Activated CD8-positive, alpha-beta memory T cell treated with anti-CD3 and anti-CD28 coated beads, Interleukin-2, amount 50 U/mL, for 48 hours (primary cell): ENCODE results near the gene PSEN1.

Experiments used
- DNase-seq: peaks from one replicate; pipeline ENCODE4 v3.0.0-alpha.2; 2020

Gene PSEN1

DNA sequence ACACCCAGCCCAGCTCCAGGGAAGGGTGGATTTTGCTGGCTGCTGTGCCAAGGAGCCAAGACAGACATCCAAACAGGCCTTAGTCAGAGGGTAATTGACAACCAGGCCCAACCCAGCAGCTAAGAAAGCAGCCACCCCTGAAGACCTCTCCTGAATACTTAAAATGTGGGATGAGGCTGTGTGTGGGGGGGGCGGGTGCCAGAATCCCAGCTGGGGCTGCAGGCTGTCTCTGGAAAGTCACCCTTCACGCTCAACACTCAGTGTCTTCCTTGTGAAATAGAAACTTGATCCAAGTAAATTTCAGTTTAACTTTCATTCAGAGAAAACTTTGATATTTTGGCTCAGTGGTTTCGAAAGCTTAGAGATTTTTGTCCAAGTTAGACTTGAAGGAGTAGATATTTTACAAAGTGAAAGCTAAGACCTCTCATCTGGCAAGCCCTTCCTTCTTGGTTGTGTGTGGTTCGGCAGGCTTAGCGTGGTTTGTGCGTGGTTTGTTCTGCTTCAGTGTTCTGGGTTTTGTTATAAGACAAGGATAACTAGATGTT, 106.1 kb downstream of the PSEN1 start:
- DNase-seq: no peak

GRCh38 chr14:73243341-73243740, 107.0 kb downstream of the PSEN1 start:
- no peak for DNase-seq

DNA sequence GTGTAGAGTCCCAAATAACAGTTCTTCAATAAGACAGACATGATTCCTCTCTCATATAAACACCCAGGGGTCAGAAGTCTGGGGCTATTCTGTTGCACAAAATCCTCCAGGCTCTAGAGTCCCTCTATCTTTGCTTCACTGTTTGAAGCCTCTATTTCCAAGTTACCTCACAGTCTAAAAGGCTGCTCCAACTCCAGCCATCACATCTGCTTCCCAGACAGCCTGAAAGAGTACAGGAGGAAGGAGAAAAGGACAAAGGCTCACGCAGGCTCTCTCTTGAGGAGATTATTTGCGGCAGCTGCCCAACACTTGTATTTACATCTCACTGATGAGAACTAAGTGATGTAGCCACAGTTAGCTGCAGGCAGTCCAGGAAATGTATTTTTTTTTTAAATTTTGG, 107.4 kb downstream of the PSEN1 start:
- no peak for DNase-seq

DNA sequence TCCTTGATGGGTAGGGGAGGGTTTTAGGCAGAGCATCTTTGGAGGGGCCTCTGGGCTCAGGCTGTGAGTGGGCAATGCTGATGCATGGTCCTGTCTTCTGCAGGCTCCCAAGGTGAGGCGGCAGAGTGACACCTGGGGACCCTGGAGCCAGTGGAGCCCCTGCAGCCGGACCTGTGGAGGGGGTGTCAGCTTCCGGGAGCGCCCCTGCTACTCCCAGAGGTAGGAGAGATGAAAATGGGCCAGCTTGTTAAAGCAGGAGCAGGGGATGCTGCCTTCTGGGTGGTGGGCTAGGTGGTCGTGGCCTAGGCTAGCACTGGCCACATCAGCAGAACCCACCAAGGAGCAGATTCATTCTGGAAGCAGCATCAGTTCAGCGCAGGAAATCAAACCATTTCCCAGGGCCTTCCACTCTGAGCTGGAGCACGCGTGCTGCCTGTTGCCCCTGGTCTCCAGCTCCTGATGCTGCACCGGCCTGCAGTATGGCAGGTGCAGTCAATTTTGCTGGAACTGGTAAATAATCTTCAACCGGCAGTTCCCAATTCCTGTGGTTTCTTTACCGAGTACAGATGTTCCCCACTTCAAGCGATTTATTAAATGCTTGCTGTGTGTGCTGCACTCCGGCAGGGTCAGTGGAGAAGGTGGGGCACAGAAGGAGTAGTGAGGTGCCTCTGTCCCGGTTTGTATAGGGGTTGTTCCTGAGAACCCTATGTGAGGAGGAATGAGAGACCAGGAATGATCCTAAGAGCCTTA, 108.4 kb downstream of the PSEN1 start:
- no peak for DNase-seq

DNA sequence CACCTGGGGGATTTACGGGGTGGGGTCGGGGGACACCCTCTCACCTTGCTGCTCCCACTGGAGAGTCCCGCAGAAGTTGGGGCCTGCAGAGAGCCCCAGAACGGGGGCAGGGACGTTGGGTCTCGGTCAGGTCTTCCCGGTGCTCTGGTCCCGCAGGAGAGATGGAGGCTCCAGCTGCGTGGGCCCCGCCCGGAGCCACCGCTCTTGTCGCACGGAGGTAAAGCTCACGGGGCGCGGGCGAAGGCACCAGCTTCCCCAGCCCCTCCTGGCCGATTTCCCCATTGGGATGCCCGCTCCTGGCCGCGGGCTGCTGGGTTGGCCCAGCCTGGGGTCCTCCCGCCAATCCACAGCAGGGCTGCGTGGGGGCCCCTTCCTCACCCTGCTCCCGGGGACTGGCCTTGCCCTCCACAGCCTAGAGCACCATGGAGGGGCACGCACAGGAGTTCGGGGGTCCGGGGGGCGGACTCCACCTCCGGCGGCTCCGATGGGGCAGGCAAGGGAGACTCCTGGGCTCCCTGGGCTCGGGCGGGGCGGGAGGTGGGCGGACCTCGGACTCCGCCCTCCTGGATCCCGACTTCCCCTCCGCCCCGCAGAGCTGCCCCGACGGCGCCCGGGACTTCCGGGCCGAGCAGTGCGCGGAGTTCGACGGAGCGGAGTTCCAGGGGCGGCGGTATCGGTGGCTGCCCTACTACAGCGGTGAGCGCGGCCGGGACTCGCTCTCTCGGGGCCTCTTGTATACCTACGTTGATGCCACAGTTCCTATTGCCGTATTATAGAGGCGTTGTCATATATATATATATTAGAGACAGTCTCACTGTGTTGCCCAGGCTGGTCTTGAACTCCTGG, 109.4 kb downstream of the PSEN1 start:
- peak; percentile 74 for DNase-seq

DNA sequence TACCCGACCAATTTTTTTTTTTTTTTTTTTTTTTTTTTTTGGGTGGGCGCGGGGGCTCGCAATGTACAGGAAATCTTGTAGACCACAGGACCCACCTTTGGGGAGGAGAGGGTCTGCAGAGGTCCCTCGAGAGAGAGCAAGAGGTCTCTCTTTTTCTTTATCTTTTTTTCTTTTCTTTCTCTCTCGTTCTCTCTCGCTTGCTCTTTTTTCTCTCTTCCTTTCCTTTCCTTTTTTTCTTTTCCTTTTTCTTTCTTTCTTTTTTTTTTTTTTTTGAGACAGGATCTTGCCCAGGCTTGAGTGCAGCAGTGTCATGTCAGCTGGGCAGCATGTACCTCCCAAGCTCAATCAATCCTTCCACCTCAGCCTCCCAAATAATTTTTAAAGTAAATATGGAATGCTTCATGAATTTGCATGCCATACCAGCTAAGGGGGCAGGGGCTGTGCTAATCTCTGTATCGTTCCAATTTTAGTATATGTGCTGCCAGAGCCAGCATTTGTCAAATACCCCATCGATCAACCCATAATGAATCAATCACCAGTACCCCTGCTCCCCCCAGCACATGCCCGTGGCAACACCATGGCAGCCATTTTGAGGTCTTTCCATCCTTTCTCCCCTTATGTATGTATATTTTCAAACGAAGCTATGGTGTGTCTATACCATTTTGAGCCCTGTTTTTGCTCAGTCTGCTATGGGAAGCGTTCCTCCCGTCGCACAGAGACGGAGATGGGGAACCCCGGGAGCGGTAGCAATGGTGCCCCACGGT, 110.3 kb downstream of the PSEN1 start:
- DNase-seq: no peak

DNA sequence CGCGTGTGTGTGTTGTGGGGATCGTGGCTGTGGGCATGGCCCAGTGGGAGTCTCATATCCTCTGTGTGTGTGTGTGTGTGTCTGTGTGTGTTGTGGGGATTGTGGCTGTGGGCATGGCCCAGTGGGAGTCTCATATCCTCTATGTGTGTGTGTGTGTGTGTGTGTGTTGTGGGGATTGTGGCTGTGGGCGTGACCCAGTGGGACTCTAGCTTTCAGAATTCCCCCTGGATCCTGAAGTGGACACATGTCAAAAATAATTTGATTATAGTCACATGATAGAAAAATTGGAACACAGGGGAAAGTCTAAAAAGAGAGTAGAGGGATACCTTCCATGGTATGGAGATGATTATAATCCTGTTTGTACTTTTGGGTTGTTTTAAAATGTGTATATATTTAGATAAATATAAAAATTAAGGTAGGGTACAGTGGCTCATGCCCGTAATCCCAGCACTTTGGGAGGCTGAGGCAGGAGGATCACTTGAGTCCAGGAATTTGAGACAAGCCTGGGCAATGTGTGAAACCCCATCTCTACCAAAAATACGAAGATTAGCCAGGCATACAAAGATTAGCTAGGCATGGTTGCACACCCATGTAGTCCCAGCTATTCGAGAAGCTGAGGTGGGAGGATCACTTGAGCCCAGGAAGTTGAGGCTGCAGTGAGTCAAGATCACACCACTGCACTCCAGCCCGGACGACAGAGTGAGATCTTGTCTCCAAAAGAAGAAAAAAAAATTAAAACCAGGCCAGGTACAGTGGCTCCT, 112.0 kb downstream of the PSEN1 start:
- no peak for DNase-seq

DNA sequence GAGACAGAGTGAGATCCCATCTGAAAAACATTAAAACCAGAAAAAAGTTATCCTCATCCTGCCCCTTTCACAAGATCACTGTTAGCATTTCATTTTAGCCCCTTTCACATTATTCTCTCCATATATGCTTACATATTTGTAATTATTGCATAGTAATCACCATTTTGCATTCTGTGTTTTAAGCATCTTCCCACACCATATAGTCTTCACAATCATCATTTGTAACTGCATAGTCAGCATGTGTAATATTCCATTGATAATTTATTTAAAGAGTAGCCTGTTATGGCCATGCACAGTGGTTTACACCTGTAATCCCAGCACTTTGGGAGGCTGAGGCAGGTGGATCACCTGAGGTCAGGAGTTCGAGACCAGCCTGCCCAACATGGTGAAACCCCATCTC, 112.8 kb downstream of the PSEN1 start:
- DNase-seq: no peak

DNA sequence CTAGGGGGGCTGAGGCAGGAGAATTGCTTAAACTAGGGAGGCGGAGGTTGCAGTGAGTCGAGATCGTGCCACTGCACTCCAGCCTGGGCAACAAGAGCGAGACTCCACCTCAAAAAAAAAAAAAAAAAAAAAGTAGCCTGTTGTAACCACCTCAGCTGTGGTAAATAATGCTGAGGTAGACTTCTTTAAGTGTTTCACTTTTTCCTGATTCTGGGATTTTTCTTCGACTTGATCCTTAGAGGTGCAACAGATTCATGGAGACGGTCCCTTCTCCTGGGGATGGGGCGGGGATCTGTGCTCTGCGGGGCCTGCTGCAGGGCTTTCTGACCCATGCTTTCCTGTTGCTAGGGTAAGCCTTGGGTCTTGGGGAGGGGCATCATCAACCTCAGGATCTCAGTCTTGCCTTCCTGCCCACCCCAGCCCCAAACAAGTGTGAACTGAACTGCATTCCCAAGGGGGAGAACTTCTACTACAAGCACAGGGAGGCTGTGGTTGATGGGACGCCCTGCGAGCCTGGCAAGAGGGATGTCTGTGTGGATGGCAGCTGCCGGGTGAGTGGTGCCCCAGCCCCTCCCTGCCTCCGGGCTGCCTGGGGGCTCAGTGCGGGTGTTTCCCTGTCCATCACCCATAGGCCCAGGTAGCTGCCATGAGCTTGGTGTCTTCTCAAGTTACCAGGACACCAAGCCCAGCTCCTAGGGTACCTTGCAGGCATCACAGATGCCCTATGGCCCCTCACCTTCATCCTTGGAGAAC, 113.4 kb downstream of the PSEN1 start:
- no peak for DNase-seq

GRCh38 chr14:73250317-73250713, 114.0 kb downstream of the PSEN1 start:
- no peak for DNase-seq

GRCh38 chr14:73250781-73251500, 114.6 kb downstream of the PSEN1 start:
- DNase-seq: no peak

DNA sequence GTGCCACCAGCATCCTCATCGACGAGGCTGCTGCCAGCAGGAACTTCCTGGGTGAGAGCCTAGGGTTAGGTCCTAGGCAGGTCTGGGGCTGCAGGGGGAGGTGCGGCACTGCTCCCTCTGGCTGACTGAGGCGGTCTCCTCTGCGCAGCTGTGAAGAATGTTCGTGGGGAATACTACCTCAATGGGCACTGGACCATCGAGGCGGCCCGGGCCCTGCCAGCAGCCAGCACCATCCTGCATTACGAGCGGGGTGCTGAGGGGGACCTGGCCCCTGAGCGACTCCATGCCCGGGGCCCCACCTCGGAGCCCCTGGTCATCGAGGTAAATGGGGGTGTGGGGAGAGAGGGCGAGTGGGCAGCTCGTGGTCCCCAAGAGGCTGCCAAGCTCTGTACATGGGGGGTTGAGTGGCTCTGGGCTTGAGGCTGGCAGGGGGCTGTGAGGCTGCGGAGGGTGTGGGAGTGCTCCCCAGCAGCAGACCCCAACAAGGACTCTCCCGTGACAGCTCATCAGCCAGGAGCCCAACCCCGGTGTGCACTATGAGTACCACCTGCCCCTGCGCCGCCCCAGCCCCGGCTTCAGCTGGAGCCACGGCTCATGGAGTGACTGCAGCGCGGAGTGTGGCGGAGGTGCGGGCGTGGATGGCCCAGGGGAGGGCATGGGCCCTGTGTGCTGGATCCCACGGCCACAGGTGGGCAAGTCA, 115.4 kb downstream of the PSEN1 start:
- DNase-seq: no peak

GRCh38 chr14:73252491-73253322, 116.4 kb downstream of the PSEN1 start:
- no peak for DNase-seq

GRCh38 chr14:73253323-73253610, 117.0 kb downstream of the PSEN1 start:
- no peak for DNase-seq

GRCh38 chr14:73253721-73254120, 117.4 kb downstream of the PSEN1 start:
- no peak for DNase-seq

GRCh38 chr14:73254247-73255004, 118.1 kb downstream of the PSEN1 start:
- no peak for DNase-seq

DNA sequence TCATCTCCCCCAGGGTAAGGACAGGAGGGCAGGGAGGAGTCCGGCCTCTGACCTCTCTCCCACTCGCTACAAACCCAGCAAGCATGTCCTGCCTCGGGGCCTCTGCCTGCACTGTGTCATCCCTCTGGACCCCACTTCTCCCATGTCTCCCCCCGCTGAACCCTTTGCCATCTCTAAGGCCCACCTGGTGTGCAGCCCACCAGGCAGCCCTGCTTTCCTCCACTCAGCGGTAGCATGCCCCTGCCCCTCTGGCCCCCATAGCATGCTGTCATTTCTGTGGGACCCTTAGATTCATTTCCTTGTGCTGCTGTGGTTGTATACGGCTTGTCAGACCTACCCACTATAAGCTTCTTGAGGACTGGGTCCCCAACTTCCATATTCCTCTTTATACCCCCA, 118.7 kb downstream of the PSEN1 start:
- DNase-seq: no peak

DNA sequence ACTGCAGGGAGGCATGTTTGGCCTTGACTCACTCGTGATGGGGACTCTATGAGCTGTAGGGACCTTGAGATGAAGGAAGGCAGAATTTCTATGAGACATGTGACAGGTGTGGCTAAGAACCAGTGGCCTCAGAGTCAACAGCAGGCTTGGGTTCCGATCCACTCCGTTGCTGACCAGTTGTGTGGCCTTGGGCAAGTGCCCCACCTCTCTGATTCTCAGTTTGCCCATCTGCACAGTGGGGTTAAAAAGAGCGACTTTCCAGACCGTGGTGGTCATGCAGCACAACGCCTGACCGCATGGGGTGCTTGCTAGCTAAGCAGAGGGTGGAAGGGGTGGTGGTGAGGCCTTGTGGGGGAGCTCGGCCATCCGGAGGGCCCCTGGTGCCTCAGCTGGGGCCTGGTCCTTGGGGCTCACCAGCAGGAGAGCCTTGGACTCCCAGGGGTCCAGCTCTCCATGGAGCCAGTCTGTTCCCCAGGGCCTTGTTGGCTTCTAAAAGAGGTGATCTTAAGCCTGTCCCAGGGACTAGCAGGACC, 119.5 kb downstream of the PSEN1 start:
- no peak for DNase-seq

GRCh38 chr14:73258076-73258475, 121.8 kb downstream of the PSEN1 start:
- no peak for DNase-seq
